HepG2 (cell line): ENCODE results near the gene FCHO2. TPM values are rescaled to one million over a fixed set of nuclear protein-coding genes. Genes with fewer than 3 reads are reported as not detected.

ENCODE experiments used
- ATAC-seq: fragments of 200-7000 bp; cut with Tn5 transposase; 3 replicates; pipeline ENCODE4 v1.9.1; 2020; ENCODE audit warnings: mild to moderate bottlenecking, moderate library complexity
- BruUV-seq: library from RNA; stranded (reverse); fragments of 400-500 nt; replicated peaks from 2 replicates; lab custom pipeline; 2021; lab: Mats Ljungman, UMichigan
- CTCF ChIA-PET: fragments of 300-600 bp; formaldehyde crosslinking; extraction: SDS; loops from one replicate; lab custom pipeline; 2021; ENCODE audit warnings: low total read pairs, inconsistent platforms, low intra/inter-chr PET ratio; lab: Yijun Ruan, JAX
- POLR2A ChIA-PET: fragments of 350-600 bp; sonication (Branson Sonifier 250); formaldehyde crosslinking; loops from one replicate; lab custom pipeline; 2020; ENCODE audit warnings: antibody characterized with exemption, inconsistent platforms; lab: Yijun Ruan, JAX
- DNase-seq: peaks from one replicate; pipeline ENCODE4 v3.0.0-alpha.2; 2015; ENCODE audit warnings: low spot score
- FAIRE-seq: peaks from 3 replicates; lab custom pipeline; 2011; peaks lifted over from hg19 to GRCh38; lab: Jason Lieb, UNC
- H2AFZ ChIP-seq: one replicate; pipeline ENCODE4 v1.6.1; 2011; ENCODE audit warnings: low read length, inconsistent platforms
- H3K27ac ChIP-seq: fragments of 300-600 bp; 3 replicates; pipeline ENCODE4 v1.8.0; 2011; ENCODE audit warnings: mixed run types, mild to moderate bottlenecking, mixed read lengths, low read length, inconsistent platforms; ENCODE audit not compliant: insufficient read depth; ENCODE audit errors: extremely low read length
- H3K27me3 ChIP-seq, 2 experiments: fragments of 200-600 bp in 1 of 2; 2 replicates in 1 of 2; 3 replicates in 1 of 2; pipeline versions ENCODE4 v1.6.0 to v1.8.0; 2011; ENCODE audit warnings: low read length in 2 of 2, mild to moderate bottlenecking in 2 of 2, moderate library complexity in 2 of 2, inconsistent platforms in 1 of 2; ENCODE audit not compliant: insufficient read depth in 2 of 2, control insufficient read depth in 1 of 2
- H3K36me3 ChIP-seq, 2 experiments: fragments of 200-600 bp in 1 of 2; replicated peaks in 1 of 2; 2 replicates in 1 of 2; 3 replicates in 1 of 2; pipeline versions ENCODE4 v1.5.1 to v1.8.0; 2011; ENCODE audit warnings: low read length in 2 of 2, inconsistent platforms in 1 of 2; ENCODE audit not compliant: insufficient read depth in 2 of 2, control insufficient read depth in 1 of 2
- H3K4me1 ChIP-seq: 2 replicates; pipeline ENCODE4 v1.5.1; 2012; ENCODE audit warnings: low read length, inconsistent platforms; ENCODE audit not compliant: insufficient read depth
- H3K4me2 ChIP-seq: 2 replicates; pipeline ENCODE4 v1.6.0; 2011; ENCODE audit warnings: low read depth, low read length, inconsistent platforms
- H3K4me3 ChIP-seq, 3 experiments: fragments of 200-600 bp in 1 of 3; sonication (generic), shearing (Covaris generic) in 1 of 3; replicated peaks in 1 of 3; 2 replicates each; pipeline ENCODE4 v1.5.1; 2011 to 2016; ENCODE audit warnings: low read length in 3 of 3, inconsistent platforms in 2 of 3, low read depth in 2 of 3, mild to moderate bottlenecking in 2 of 3, control low read depth in 1 of 3, mixed read lengths in 1 of 3; ENCODE audit not compliant: insufficient read depth in 1 of 3
- H3K79me2 ChIP-seq: one replicate; pipeline ENCODE4 v1.6.1; 2011; ENCODE audit warnings: low read length, inconsistent platforms; ENCODE audit not compliant: insufficient read depth
- H3K9ac ChIP-seq: 2 replicates; pipeline ENCODE4 v1.6.0; 2011; ENCODE audit warnings: mild to moderate bottlenecking, low read depth, low read length, inconsistent platforms; ENCODE audit not compliant: insufficient read depth
- H3K9me3 ChIP-seq: 2 replicates; pipeline ENCODE4 v1.5.1; 2012; ENCODE audit warnings: mild to moderate bottlenecking, low read length
- H4K20me1 ChIP-seq: 2 replicates; pipeline ENCODE4 v1.6.0; 2011; ENCODE audit warnings: inconsistent platforms, mild to moderate bottlenecking, low read length, moderate library complexity; ENCODE audit not compliant: insufficient read depth
- ATF7 ChIP-seq, 2 experiments: fragments of 450-650 bp in 1 of 2; sonication (generic) in 1 of 2; formaldehyde crosslinking in 1 of 2; IDR thresholded peaks; 2 replicates each; pipeline versions ENCODE4 v1.4.0 to v1.6.1; 2016 to 2020; ENCODE audit warnings: antibody characterized with exemption in 1 of 2, mild to moderate bottlenecking in 1 of 2, missing genetic modification reagents in 1 of 2
- BHLHE40 ChIP-seq: IDR thresholded peaks from 2 replicates; pipeline ENCODE4 v1.6.1; 2011; ENCODE audit warnings: low read length, improper control_type of control experiment
- DZIP1 ChIP-seq: sonication (generic); formaldehyde crosslinking; IDR thresholded peaks from 2 replicates; pipeline ENCODE4 v1.5.0; 2020; ENCODE audit warnings: mild to moderate bottlenecking, missing genetic modification reagents
- GABPB1 ChIP-seq: IDR thresholded peaks from 2 replicates; pipeline ENCODE4 v1.6.1; 2016; ENCODE audit warnings: mild to moderate bottlenecking, missing genetic modification reagents, moderate library complexity, missing compliant biosample characterization
- ZNF770 ChIP-seq: sonication (generic); formaldehyde crosslinking; IDR thresholded peaks from 2 replicates; pipeline ENCODE4 v1.5.0; 2020; ENCODE audit warnings: mild to moderate bottlenecking, missing genetic modification reagents
- ZNF790 ChIP-seq: sonication (generic); formaldehyde crosslinking; IDR thresholded peaks from 2 replicates; pipeline ENCODE4 v1.8.0; 2022; ENCODE audit warnings: missing genetic modification reagents, mild to moderate bottlenecking, borderline replicate concordance
- WGBS: methylation state at CpG from one replicate; pipeline ENCODE4 v1.1.6; 2017; ENCODE audit warnings: low lambda C conversion rate; 5-methylcytosine and 5-hydroxymethylcytosine counted together
- in situ Hi-C: cut with HindIII; loops from 2 replicates; pipeline ENCODE4 v1.10.0; 2017; ENCODE audit warnings: low pct_unique_long_range_greater_than_20kb; ENCODE audit not compliant: extremely low pct_ligation_motif_present
- intact Hi-C: fragments of 100-400 bp; cut with micrococcal nuclease; formaldehyde crosslinking; loops from one replicate; pipeline ENCODE4 v1.10.0; 2022; ENCODE audit not compliant: unreplicated experiment
- polyA plus RNA-seq, 8 experiments: library from polyadenylated mRNA; depleted of rRNA in 3 of 8; stranded (reverse) in 7 of 8; unstranded in 1 of 8; fragments of >200 nt; fragmentation: Illumina TruSeq in 4 of 8; extraction: Trizol in 4 of 8; gene quantifications; 2 replicates each; pipeline versions ENCODE4 v1.2.1 to v1.2.3, GENCODE V29; 2011 to 2016; ENCODE audit warnings: low read depth in 4 of 8, missing spikeins in 1 of 8, mixed read lengths in 1 of 8; ENCODE audit not compliant: insufficient read depth in 1 of 8
- total RNA-seq, 5 experiments: library from RNA; depleted of rRNA; stranded (reverse); fragments of >200 nt; fragmentation: Illumina TruSeq; extraction: Trizol; gene quantifications; 2 replicates each; pipeline ENCODE4 v1.2.3, GENCODE V29; 2016; ENCODE audit warnings: low read depth in 1 of 5
- TF ChIP-seq, protein P1 (sequence below): sonication (generic); formaldehyde crosslinking; IDR thresholded peaks from 2 replicates; pipeline ENCODE4 v1.5.0; 2020; ENCODE audit warnings: missing genetic modification reagents

Gene FCHO2
- total and polyA plus RNA-seq, 2 of the 13 experiments (the other 11 are each of a cell fraction or from before 2014, with no cell fraction given) = 11.6 to 17.3 TPM

DNA sequence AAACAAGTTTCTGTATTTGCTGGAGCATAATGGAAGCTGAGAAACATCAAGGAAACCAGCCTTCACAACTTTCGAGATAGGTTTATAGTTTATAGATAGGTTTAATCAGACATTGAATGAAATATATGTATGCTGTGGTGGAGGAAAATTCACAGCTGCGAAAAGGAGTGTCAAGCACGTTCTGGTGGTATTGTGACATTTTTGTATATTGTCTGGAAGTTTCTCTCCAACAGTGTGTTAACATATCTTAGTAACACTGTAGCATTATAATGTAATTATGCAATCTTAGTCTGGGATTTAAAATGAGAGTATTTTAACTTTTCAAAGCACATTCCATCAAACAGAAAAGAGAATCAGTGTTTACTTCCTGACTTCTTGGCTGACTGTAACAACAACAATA is 50.0 kb downstream of the FCHO2 start:
- POLR2A ChIA-PET = interaction anchor here (0.7 kb wide), 1 partner anchor 15 kb away, joined by 3 read pairs; no protein-coding TSS in a partner anchor
- intact Hi-C loops (no loop called here), in situ Hi-C loops (no loop called here)
- no peak overlapping the region for H3K4me3 ChIP-seq
- no peaks in the 10 kb centered on the region for H4K20me1 ChIP-seq
- H3K27ac ChIP-seq = no peak overlapping the region
- TF ChIP-seq ZNF790 (CRISPR knock-in tag) (no peak), DZIP1 (CRISPR knock-in tag) (no peak), BHLHE40 (no peak), ZNF770 (CRISPR knock-in tag) (no peak), ATF7 (IDR thresholded peaks at IDR 0.05) (no peak), ATF7 (CRISPR knock-in tag; IDR thresholded peaks at IDR 0.05) (no peak), GABPB1 (CRISPR knock-in tag) (no peak)
- TF ChIP-seq, protein P1, sequence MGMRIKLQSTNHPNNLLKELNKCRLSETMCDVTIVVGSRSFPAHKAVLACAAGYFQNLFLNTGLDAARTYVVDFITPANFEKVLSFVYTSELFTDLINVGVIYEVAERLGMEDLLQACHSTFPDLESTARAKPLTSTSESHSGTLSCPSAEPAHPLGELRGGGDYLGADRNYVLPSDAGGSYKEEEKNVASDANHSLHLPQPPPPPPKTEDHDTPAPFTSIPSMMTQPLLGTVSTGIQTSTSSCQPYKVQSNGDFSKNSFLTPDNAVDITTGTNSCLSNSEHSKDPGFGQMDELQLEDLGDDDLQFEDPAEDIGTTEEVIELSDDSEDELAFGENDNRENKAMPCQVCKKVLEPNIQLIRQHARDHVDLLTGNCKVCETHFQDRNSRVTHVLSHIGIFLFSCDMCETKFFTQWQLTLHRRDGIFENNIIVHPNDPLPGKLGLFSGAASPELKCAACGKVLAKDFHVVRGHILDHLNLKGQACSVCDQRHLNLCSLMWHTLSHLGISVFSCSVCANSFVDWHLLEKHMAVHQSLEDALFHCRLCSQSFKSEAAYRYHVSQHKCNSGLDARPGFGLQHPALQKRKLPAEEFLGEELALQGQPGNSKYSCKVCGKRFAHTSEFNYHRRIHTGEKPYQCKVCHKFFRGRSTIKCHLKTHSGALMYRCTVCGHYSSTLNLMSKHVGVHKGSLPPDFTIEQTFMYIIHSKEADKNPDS (CRISPR knock-in tag) = no peak
- 98% methylated on average over 3 of the region's 3 CpGs for WGBS
- DNase-seq = no peak
- H3K9me3 ChIP-seq = no peaks in the 10 kb centered on the region
- peaks cover 0 to 5% of the 10 kb centered on the region in 2 experiments; a peak in 4 of 5 replicates for H3K36me3 ChIP-seq
- no peak for ATAC-seq
- H3K4me2 ChIP-seq = no peak overlapping the region
- H3K27me3 ChIP-seq = no peaks in the 10 kb centered on the region
- no TSS peak for BruUV-seq
- FAIRE-seq = no peak
- no peaks in the 10 kb centered on the region for H3K4me1 ChIP-seq
- no peak overlapping the region for H3K9ac ChIP-seq
- H2AFZ ChIP-seq = no peak overlapping the region
- no peaks in the 10 kb centered on the region for H3K79me2 ChIP-seq
- CTCF ChIA-PET = no interaction called here
